Measurements from ENCODE around the gene FAM83D. TPM values are rescaled to one million over a fixed set of nuclear protein-coding genes. Genes with fewer than 3 reads are reported as not detected.

The FAM83D gene
- total and polyA plus RNA-seq, 2 donors (not counting 1 experiment from before 2014, with no cell fraction given), result 0.82 to 1.7 TPM

DNA sequence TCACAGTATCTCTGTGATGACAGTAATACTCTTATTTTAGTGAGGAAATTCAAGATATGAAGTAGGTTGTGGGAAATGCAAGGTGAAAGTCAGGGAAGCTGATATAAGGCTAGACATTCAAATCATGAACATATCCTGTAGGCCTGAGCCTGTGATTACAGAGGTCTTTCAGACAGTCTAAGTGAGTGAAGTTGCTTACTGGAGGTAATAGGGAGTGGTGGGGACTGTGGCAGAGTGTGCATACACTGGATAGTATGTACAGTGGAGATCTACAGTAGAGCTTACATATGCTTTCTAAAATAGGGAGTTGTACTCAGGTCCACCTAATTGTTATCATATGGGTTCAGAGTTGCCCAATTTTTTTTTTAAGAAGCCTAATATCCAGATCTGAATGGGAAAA lies 39.0 kb downstream of the FAM83D start:
- no peak overlapping the region for H3K27ac Mint-ChIP-seq
- H3K27me3 Mint-ChIP-seq, result no peaks in the 10 kb centered on the region
- no peak for ATAC-seq (ENCODE audit: low read depth)
- no peak for TF ChIP-seq EZH2 (IDR thresholded peaks at IDR 0.05; ENCODE audit: borderline replicate concordance, insufficient read depth, low read depth, low read length, poor library complexity, severe bottlenecking)
- TF ChIP-seq, protein P1, sequence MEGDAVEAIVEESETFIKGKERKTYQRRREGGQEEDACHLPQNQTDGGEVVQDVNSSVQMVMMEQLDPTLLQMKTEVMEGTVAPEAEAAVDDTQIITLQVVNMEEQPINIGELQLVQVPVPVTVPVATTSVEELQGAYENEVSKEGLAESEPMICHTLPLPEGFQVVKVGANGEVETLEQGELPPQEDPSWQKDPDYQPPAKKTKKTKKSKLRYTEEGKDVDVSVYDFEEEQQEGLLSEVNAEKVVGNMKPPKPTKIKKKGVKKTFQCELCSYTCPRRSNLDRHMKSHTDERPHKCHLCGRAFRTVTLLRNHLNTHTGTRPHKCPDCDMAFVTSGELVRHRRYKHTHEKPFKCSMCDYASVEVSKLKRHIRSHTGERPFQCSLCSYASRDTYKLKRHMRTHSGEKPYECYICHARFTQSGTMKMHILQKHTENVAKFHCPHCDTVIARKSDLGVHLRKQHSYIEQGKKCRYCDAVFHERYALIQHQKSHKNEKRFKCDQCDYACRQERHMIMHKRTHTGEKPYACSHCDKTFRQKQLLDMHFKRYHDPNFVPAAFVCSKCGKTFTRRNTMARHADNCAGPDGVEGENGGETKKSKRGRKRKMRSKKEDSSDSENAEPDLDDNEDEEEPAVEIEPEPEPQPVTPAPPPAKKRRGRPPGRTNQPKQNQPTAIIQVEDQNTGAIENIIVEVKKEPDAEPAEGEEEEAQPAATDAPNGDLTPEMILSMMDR (IDR thresholded peaks at IDR 0.05), result no peak
- H3K4me3 Mint-ChIP-seq, result no peak overlapping the region
- DNase-seq, result no peak
- H3K9me3 ChIP-seq (ENCODE audit: control extremely low read depth in 1 of 3, control insufficient read depth in 2 of 3, insufficient read depth in 1 of 3, low read length in 2 of 3), result no peaks in the 10 kb centered on the region
- H3K36me3 ChIP-seq (replicated peaks in 1 of 2; ENCODE audit: control extremely low read depth in 1 of 2, control insufficient read depth in 1 of 2, extremely low read depth in 1 of 2, insufficient read depth in 2 of 2, low read length in 1 of 2), result peaks cover 4 to 15% of the 10 kb centered on the region in 2 experiments
- no peak overlapping the region for H3K4me3 ChIP-seq (ENCODE audit: control extremely low read depth in 1 of 5, extremely low read depth in 1 of 5, insufficient read depth in 1 of 5, low read depth in 2 of 5, low read length in 4 of 5)
- H3K27me3 ChIP-seq (replicated peaks in 1 of 4; ENCODE audit: control extremely low read depth in 1 of 4, control insufficient read depth in 3 of 4, insufficient read depth in 4 of 4, low read length in 3 of 4), result no peaks in the 10 kb centered on the region
- H2AFZ ChIP-seq (ENCODE audit: insufficient read depth, low read depth, low read length, poor library complexity, severe bottlenecking), result no peak overlapping the region
- no peak overlapping the region for H3K27ac ChIP-seq (ENCODE audit: low read length in 2 of 2)
- H3K9me3 Mint-ChIP-seq (ENCODE audit: insufficient read depth), result no peaks in the 10 kb centered on the region
- H3K4me2 ChIP-seq (replicated peaks; ENCODE audit: low read depth, low read length, poor library complexity, severe bottlenecking), result no peak overlapping the region
- H4K20me1 ChIP-seq (ENCODE audit: control insufficient read depth, insufficient read depth, low read length, poor library complexity, severe bottlenecking), result no peaks in the 10 kb centered on the region
- no peak overlapping the region for H3K9ac ChIP-seq (ENCODE audit: low read length)
- H3K4me1 ChIP-seq (ENCODE audit: control insufficient read depth in 2 of 2, insufficient read depth in 2 of 2, low read length in 2 of 2), result peaks cover 14% of the 10 kb centered on the region in 2 donors
- ChIA-PET CTCF (interaction anchor here (0.9 kb wide), 1 partner anchor 43 kb away, joined by 3 read pairs; no protein-coding TSS in a partner anchor), POLR2A (no interaction called here)
- intact Hi-C loops (cut with micrococcal nuclease), result loop anchor here (10.0 kb wide), 1 partner anchor 1270 kb away; the partner anchor contains the start of gene CTNNBL1
- peaks cover 20% of the 10 kb centered on the region for H3K4me1 Mint-ChIP-seq
- peaks cover 30% of the 10 kb centered on the region for H3K79me2 ChIP-seq (ENCODE audit: control insufficient read depth, insufficient read depth, low read length)

DNA sequence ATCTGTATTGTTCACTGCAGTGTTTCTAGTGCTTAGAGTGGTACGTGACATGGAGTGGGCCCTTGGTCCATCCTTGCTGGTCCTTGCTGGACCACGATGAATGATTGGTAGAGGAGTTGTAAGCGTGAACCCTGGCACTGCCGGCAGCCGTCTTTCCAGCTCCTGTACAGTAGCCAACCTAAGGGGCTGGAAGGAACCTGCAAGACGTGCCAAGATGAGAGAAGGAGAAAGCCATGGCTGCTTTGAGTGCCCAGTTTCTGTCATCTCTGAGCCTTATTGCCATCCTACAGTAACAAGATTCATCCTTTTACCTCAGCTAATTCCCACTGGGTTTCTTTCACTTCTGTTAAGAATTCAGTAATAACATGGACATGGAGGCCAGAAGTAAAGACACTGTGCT lies 41.9 kb downstream of the FAM83D start:
- no peak overlapping the region for H3K27ac Mint-ChIP-seq
- Histone ChIP-seq H3K27ac (ENCODE audit: low read length in 2 of 2) (no peak overlapping the region), H3K4me2 (replicated peaks; ENCODE audit: low read depth, low read length, poor library complexity, severe bottlenecking) (no peak overlapping the region), H4K20me1 (ENCODE audit: control insufficient read depth, insufficient read depth, low read length, poor library complexity, severe bottlenecking) (no peaks in the 10 kb centered on the region), H3K4me3 (ENCODE audit: control extremely low read depth in 1 of 5, extremely low read depth in 1 of 5, insufficient read depth in 1 of 5, low read depth in 2 of 5, low read length in 4 of 5) (no peak overlapping the region), H3K79me2 (ENCODE audit: control insufficient read depth, insufficient read depth, low read length) (peaks cover 30% of the 10 kb centered on the region), H2AFZ (ENCODE audit: insufficient read depth, low read depth, low read length, poor library complexity, severe bottlenecking) (no peak overlapping the region), H3K9me3 (ENCODE audit: control extremely low read depth in 1 of 3, control insufficient read depth in 2 of 3, insufficient read depth in 1 of 3, low read length in 2 of 3) (no peaks in the 10 kb centered on the region), H3K9ac (ENCODE audit: low read length) (no peak overlapping the region), H3K36me3 (replicated peaks in 1 of 2; ENCODE audit: control extremely low read depth in 1 of 2, control insufficient read depth in 1 of 2, extremely low read depth in 1 of 2, insufficient read depth in 2 of 2, low read length in 1 of 2) (peaks cover 4 to 26% of the 10 kb centered on the region in 2 experiments), H3K4me1 (ENCODE audit: control insufficient read depth in 2 of 2, insufficient read depth in 2 of 2, low read length in 2 of 2) (peaks cover 1 to 2% of the 10 kb centered on the region in 2 donors), H3K27me3 (replicated peaks in 1 of 4; ENCODE audit: control extremely low read depth in 1 of 4, control insufficient read depth in 3 of 4, insufficient read depth in 4 of 4, low read length in 3 of 4) (no peaks in the 10 kb centered on the region)
- intact Hi-C loops (cut with micrococcal nuclease), result loop anchor here (10.0 kb wide), 1 partner anchor 1273 kb away; the partner anchor contains the start of gene CTNNBL1
- TF ChIP-seq, protein P1 (IDR thresholded peaks at IDR 0.05), result no peak
- no peak for TF ChIP-seq EZH2 (IDR thresholded peaks at IDR 0.05; ENCODE audit: borderline replicate concordance, insufficient read depth, low read depth, low read length, poor library complexity, severe bottlenecking)
- H3K4me1 Mint-ChIP-seq, result peaks cover 4% of the 10 kb centered on the region
- POLR2A ChIA-PET, result no interaction called here
- DNase-seq (no peak), ATAC-seq (ENCODE audit: low read depth) (no peak)
- CTCF ChIA-PET, result no interaction called here
- H3K9me3 Mint-ChIP-seq (ENCODE audit: insufficient read depth), result no peaks in the 10 kb centered on the region
- H3K4me3 Mint-ChIP-seq, result no peak overlapping the region
- WGBS (ENCODE audit: insufficient coverage), result 100% methylated on average over 6 of the region's 6 CpGs
- no peaks in the 10 kb centered on the region for H3K27me3 Mint-ChIP-seq
